Cardiac fibroblast (primary cell): ENCODE measurements around the gene NAXD.

ENCODE experiments used
- DNase-seq, 2 donors: peaks; one replicate each; pipeline versions ENCODE4 v3.0.0 to v3.0.0-alpha.2; 2010; ENCODE audit warnings: low read depth in 2 of 2
- H3K4me3 ChIP-seq, 2 donors: replicated peaks in 1 of 2; 1 replicate in 1 of 2; 2 replicates in 1 of 2; pipeline ENCODE4 v1.5.1; 2011; ENCODE audit warnings: low read depth in 2 of 2, low read length in 2 of 2, mild to moderate bottlenecking in 2 of 2, moderate library complexity in 1 of 2
- TF ChIP-seq, protein P1 (sequence below): IDR thresholded peaks from one replicate; pipeline ENCODE4 v1.5.1; 2011; ENCODE audit warnings: low read depth, mild to moderate bottlenecking, low read length, inconsistent platforms

Gene NAXD

GRCh38 chr13:110635405-110636002 is 20.2 kb downstream of the NAXD start:
- TF ChIP-seq, protein P1, sequence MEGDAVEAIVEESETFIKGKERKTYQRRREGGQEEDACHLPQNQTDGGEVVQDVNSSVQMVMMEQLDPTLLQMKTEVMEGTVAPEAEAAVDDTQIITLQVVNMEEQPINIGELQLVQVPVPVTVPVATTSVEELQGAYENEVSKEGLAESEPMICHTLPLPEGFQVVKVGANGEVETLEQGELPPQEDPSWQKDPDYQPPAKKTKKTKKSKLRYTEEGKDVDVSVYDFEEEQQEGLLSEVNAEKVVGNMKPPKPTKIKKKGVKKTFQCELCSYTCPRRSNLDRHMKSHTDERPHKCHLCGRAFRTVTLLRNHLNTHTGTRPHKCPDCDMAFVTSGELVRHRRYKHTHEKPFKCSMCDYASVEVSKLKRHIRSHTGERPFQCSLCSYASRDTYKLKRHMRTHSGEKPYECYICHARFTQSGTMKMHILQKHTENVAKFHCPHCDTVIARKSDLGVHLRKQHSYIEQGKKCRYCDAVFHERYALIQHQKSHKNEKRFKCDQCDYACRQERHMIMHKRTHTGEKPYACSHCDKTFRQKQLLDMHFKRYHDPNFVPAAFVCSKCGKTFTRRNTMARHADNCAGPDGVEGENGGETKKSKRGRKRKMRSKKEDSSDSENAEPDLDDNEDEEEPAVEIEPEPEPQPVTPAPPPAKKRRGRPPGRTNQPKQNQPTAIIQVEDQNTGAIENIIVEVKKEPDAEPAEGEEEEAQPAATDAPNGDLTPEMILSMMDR, result no peak

GRCh38 chr13:110636053-110636475 is 20.7 kb downstream of the NAXD start:
- H3K4me3 ChIP-seq, result no peak overlapping the region
- TF ChIP-seq, protein P1, result no peak
- no peak for DNase-seq

More at GRCh38 chr13:110635405-110636002, 20.2 kb downstream of the NAXD start:
- DNase-seq, result no peak
- no peak overlapping the region for H3K4me3 ChIP-seq

- no peak overlapping the region for H3K4me3 ChIP-seq
- TF ChIP-seq, protein P1, result no peak
- no peak for DNase-seq
Measured at GRCh38 chr13:110636701-110637201, 21.4 kb downstream of the NAXD start.

DNA sequence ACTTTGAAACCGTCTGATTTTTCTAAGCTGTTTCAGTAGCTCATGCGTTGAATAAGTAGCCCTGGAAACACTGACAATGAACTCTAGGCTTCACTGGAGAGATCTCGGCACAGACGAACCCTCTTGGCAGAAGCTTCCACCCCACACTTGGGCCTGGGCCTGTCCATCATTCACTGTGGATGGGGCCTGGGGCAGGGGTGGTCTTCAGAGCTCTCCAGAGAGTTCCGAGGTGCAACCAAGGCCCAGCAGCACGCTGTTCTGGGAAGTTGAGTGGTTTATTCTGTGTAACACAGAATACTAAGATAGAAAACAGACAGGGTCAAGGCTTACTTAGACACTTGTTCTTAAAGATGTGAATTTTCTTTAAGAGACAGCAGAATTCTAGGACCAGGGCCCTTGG is 21.9 kb downstream of the NAXD start:
- DNase-seq, result no peak
- TF ChIP-seq, protein P1, result no peak
- H3K4me3 ChIP-seq, result no peak overlapping the region

- DNase-seq, result no peak
- no peak overlapping the region for H3K4me3 ChIP-seq
- TF ChIP-seq, protein P1, result no peak
Measured at GRCh38 chr13:110637747-110638146, 22.4 kb downstream of the NAXD start.

DNA sequence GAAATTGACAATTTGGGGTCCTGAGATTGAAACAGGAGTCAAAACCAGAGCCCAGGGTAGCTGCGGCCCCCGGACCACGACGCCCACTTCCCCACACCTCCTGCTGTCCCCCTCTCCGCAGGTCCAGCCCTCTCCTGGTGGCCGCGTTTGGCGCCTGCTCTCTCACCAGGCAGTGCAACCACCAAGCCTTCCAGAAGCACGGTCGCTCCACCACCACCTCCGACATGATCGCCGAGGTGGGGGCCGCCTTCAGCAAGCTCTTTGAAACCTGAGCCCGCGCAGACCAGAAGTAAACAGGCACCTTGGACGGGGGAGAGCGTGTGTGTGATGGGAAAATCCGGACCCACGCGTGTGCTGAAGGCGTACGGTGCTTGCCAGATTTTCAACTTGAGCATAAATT is 22.9 kb downstream of the NAXD start:
- H3K4me3 ChIP-seq, result no peak overlapping the region
- DNase-seq, result no peak
- TF ChIP-seq, protein P1, result no peak
